Neural progenitor cell (in vitro differentiated cells): ENCODE measurements around the gene TRHDE. TPM values are rescaled to one million over a fixed set of nuclear protein-coding genes. Genes with fewer than 3 reads are reported as not detected.

Experiments used
- DNase-seq: peaks from one replicate; pipeline ENCODE4 v3.0.0-alpha.2; 2016; ENCODE audit warnings: low spot score
- H2AFZ ChIP-seq: fragments of 200-600 bp; sonication (generic); replicated peaks from 2 replicates; pipeline ENCODE4 v1.6.1; 2016; ENCODE audit warnings: antibody characterized with exemption
- H3F3A ChIP-seq: fragments of 200-600 bp; sonication (generic); 2 replicates; pipeline ENCODE4 v1.6.1; 2016; ENCODE audit warnings: antibody characterized with exemption, low read depth
- H3K27ac ChIP-seq: fragments of 200-600 bp; sonication (generic); 2 replicates; pipeline ENCODE4 v1.5.1; 2016; ENCODE audit warnings: mild to moderate bottlenecking
- H3K27me3 ChIP-seq: fragments of 200-600 bp; sonication (generic); 2 replicates; pipeline ENCODE4 v1.6.1; 2016; ENCODE audit warnings: mild to moderate bottlenecking, moderate library complexity
- H3K36me3 ChIP-seq: fragments of 200-600 bp; sonication (generic); 2 replicates; pipeline ENCODE4 v1.5.1; 2016
- H3K4me1 ChIP-seq: fragments of 200-600 bp; sonication (generic); 2 replicates; pipeline ENCODE4 v1.6.1; 2016; ENCODE audit warnings: mixed run types
- H3K4me2 ChIP-seq: fragments of 200-600 bp; sonication (generic); 2 replicates; pipeline ENCODE4 v1.6.1; 2016
- H3K4me3 ChIP-seq: fragments of 200-600 bp; sonication (generic); 2 replicates; pipeline ENCODE4 v1.5.1; 2016
- H3K79me2 ChIP-seq: fragments of 200-600 bp; sonication (generic); 2 replicates; pipeline ENCODE4 v1.6.1; 2016; ENCODE audit warnings: low read depth
- H3K9ac ChIP-seq: fragments of 200-600 bp; sonication (generic); 2 replicates; pipeline ENCODE4 v1.6.1; 2016
- H3K9me3 ChIP-seq: fragments of 200-600 bp; sonication (generic); 2 replicates; pipeline ENCODE4 v1.5.1; 2016; ENCODE audit warnings: low read depth
- H4K20me1 ChIP-seq: fragments of 200-600 bp; sonication (generic); 2 replicates; pipeline ENCODE4 v1.6.1; 2016; ENCODE audit warnings: low read depth
- H3K27ac Mint-ChIP-seq: 3 replicates; pipeline ENCODE4 v1.8.0; 2021; ENCODE audit warnings: mixed read lengths
- H3K27me3 Mint-ChIP-seq: 2 replicates; pipeline ENCODE4 v1.8.0; 2022; ENCODE audit warnings: low read depth, mild to moderate bottlenecking, inconsistent platforms, moderate library complexity, mixed read lengths; ENCODE audit not compliant: insufficient read depth
- H3K36me3 Mint-ChIP-seq: 3 replicates; pipeline ENCODE4 v1.8.0; 2021; ENCODE audit warnings: mixed read lengths
- H3K4me1 Mint-ChIP-seq: 3 replicates; pipeline ENCODE4 v1.8.0; 2021; ENCODE audit warnings: mixed read lengths
- H3K4me3 Mint-ChIP-seq: 3 replicates; pipeline ENCODE4 v1.8.0; 2021; ENCODE audit warnings: mild to moderate bottlenecking, moderate library complexity, mixed read lengths
- H3K9me3 Mint-ChIP-seq: 3 replicates; pipeline ENCODE4 v1.8.0; 2020; ENCODE audit warnings: mixed read lengths
- CTCF ChIP-seq: fragments of 200-600 bp; sonication (generic); IDR thresholded peaks from 2 replicates; pipeline ENCODE4 v1.5.1; 2017; ENCODE audit warnings: antibody characterized with exemption, mild to moderate bottlenecking
- EZH2 ChIP-seq: fragments of 200-600 bp; sonication (generic); IDR thresholded peaks from 2 replicates; pipeline ENCODE4 v1.6.1; 2017; ENCODE audit warnings: antibody characterized with exemption, mild to moderate bottlenecking, moderate library complexity
- EZH2phosphoT487 ChIP-seq: fragments of 200-600 bp; sonication (generic); IDR thresholded peaks from 2 replicates; pipeline ENCODE4 v1.6.1; 2017; ENCODE audit warnings: antibody characterized with exemption
- total RNA-seq: library from RNA; depleted of rRNA; stranded (reverse); fragments of >200 nt; gene quantifications from 2 replicates; pipeline ENCODE4 v1.2.3, GENCODE V29; 2015; ENCODE audit warnings: low replicate concordance

The TRHDE gene
- 0.22 and 4.5 TPM in 2 replicates for total RNA-seq

GRCh38 chr12:72272091-72272661 lies at the start of gene TRHDE:
Gene TRHDE (plus strand): TSS chr12:72272370. CDS start chr12:72272644, 274 bp downstream.
- Mint-ChIP-seq H3K9me3 (no peaks in the 10 kb centered on the region), H3K27ac (peak within 1 kb of the TSS; percentile 90), H3K36me3 (no peaks in the 10 kb centered on the region), H3K4me3 (peak within 1 kb of the TSS; percentile 96), H3K4me1 (peaks cover 29% of the 10 kb centered on the region), H3K27me3 (peaks cover 30% of the 10 kb centered on the region)
- no peaks in the 10 kb centered on the region for H3K9me3 ChIP-seq
- no peak within 1 kb of the TSS for H3K9ac ChIP-seq
- H2AFZ ChIP-seq = peak within 1 kb of the TSS; percentile 95
- peaks cover 12% of the 10 kb centered on the region for H3F3A ChIP-seq
- peaks cover 71% of the 10 kb centered on the region for H3K27me3 ChIP-seq
- H3K4me1 ChIP-seq = peaks cover 18% of the 10 kb centered on the region
- peak; percentile 83 for DNase-seq
- peak within 1 kb of the TSS; percentile 57 for H3K4me3 ChIP-seq
- TF ChIP-seq EZH2phosphoT487 (no peak), EZH2 (no peak), CTCF (no peak)
- peak within 1 kb of the TSS; percentile 91 for H3K4me2 ChIP-seq
- no peaks in the 10 kb centered on the region for H3K36me3 ChIP-seq
- H4K20me1 ChIP-seq = no peaks in the 10 kb centered on the region
- no peaks in the 10 kb centered on the region for H3K79me2 ChIP-seq
- no peak within 1 kb of the TSS for H3K27ac ChIP-seq

GRCh38 chr12:72226510-72226909 lies 45.7 kb upstream of the TRHDE start:
- Histone ChIP-seq H3K9ac (no peak overlapping the region), H3K27me3 (no peaks in the 10 kb centered on the region), H3K4me1 (no peaks in the 10 kb centered on the region), H3K36me3 (no peaks in the 10 kb centered on the region), H3K4me3 (no peak overlapping the region), H2AFZ (no peak overlapping the region), H3K79me2 (no peaks in the 10 kb centered on the region), H3K27ac (no peak overlapping the region), H3K4me2 (no peak overlapping the region), H3K9me3 (no peaks in the 10 kb centered on the region), H4K20me1 (no peaks in the 10 kb centered on the region), H3F3A (no peaks in the 10 kb centered on the region)
- no peaks in the 10 kb centered on the region for H3K9me3 Mint-ChIP-seq
- H3K4me1 Mint-ChIP-seq = no peaks in the 10 kb centered on the region
- no peak for DNase-seq
- no peak overlapping the region for H3K27ac Mint-ChIP-seq
- no peaks in the 10 kb centered on the region for H3K36me3 Mint-ChIP-seq
- no peak overlapping the region for H3K4me3 Mint-ChIP-seq
- H3K27me3 Mint-ChIP-seq = no peaks in the 10 kb centered on the region
- TF ChIP-seq CTCF (no peak), EZH2 (no peak), EZH2phosphoT487 (no peak)

GRCh38 chr12:72228424-72228823 lies 43.7 kb upstream of the TRHDE start:
- H3F3A ChIP-seq = no peaks in the 10 kb centered on the region
- H3K27ac ChIP-seq = no peak overlapping the region
- no peaks in the 10 kb centered on the region for H3K36me3 ChIP-seq
- no peak overlapping the region for H3K9ac ChIP-seq
- no peaks in the 10 kb centered on the region for H3K9me3 Mint-ChIP-seq
- no peaks in the 10 kb centered on the region for H3K27me3 ChIP-seq
- H4K20me1 ChIP-seq = no peaks in the 10 kb centered on the region
- H3K4me1 ChIP-seq = no peaks in the 10 kb centered on the region
- DNase-seq = no peak
- H3K4me3 ChIP-seq = no peak overlapping the region
- no peaks in the 10 kb centered on the region for H3K79me2 ChIP-seq
- no peaks in the 10 kb centered on the region for H3K4me1 Mint-ChIP-seq
- no peak overlapping the region for H3K4me2 ChIP-seq
- H3K27me3 Mint-ChIP-seq = no peaks in the 10 kb centered on the region
- H3K4me3 Mint-ChIP-seq = no peak overlapping the region
- TF ChIP-seq CTCF = no peak
- TF ChIP-seq EZH2 = no peak
- no peak for TF ChIP-seq EZH2phosphoT487
- no peak overlapping the region for H2AFZ ChIP-seq
- no peak overlapping the region for H3K27ac Mint-ChIP-seq
- H3K36me3 Mint-ChIP-seq = no peaks in the 10 kb centered on the region
- no peaks in the 10 kb centered on the region for H3K9me3 ChIP-seq
